SIG-M5 (cell line): Measurements from ENCODE around the gene WSCD2.

Experiments used
- DNase-seq: peaks from one replicate; lab custom pipeline; 2025; lab: John Stamatoyannopoulos, UW

WSCD2 gene

DNA sequence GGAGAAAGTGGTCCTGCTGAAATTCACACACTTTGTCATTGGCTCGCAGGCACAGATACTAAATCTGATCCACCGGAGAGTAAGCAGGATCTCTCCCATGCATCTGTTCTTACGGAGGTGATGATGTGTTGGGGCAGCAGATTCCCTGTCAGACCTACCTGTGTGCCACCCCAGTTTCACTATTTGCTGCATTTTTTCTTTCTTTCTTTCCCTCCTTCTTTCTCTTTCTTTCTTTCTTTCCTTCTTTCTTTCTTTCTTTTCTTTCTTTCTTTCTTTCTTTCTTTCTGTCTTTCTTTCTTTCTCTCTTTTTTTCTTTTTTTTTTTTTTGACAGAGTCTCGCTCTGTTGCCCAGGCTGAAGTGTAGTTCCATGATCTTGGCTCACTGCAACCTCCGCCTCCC, 37.4 kb downstream of the WSCD2 start:
- no peak for DNase-seq

DNA sequence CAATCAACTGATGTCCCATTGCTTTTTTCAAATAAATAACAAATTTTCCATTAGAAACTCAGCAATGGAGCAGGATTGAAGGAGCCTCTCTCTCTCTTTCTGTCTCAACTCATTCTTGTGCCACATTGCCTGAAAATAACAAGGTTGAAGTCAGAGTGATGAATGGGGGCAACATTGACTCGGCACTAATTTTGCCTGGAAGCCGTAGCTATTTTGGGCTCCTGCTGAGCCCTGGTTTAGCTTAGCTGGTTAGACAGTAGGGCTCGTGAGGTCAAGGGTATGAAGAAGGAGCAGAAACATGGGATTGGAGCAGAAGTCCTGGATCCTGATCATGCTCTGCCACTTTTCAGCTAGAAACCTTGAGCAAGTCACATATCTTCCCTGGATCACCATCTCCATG, 38.9 kb downstream of the WSCD2 start:
- DNase-seq: no peak

DNA sequence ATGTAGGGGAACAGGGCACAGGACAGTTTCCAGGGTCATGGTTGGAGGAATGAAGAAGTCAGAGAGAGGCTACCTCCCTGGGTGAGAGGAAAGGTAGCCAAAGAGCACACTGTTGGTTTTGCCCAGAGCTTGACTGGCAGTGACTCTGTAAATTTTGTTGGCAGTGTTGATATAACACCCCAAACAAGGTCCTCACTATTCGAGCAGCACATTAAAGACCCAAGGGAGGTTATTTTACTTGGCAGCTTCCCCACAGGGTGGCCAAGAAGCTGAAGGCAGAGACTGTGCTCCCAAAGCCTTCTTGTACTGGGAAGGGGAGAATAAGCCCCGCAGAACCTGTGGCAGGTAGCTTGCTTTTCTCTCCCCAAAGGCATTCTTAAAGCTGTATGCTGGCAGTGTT, 40.6 kb downstream of the WSCD2 start:
- DNase-seq: no peak

DNA sequence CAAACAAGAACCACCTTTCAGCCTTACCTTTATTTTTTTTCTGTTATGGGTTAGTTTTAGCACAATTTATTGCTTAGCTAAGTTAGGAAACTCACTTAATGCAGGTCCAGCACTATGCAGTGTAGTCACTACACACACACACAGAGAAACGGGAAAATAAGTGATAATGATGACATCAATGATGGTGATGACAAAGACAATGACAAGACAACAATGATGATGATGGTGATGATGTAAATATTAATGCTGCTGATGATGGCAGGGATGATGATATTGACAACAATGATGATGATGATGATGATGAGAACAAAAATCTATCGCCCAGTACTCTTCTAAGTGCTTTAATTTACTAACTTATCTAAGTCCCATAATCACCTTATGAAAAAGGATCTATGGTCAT, 41.1 kb downstream of the WSCD2 start:
- no peak for DNase-seq

DNA sequence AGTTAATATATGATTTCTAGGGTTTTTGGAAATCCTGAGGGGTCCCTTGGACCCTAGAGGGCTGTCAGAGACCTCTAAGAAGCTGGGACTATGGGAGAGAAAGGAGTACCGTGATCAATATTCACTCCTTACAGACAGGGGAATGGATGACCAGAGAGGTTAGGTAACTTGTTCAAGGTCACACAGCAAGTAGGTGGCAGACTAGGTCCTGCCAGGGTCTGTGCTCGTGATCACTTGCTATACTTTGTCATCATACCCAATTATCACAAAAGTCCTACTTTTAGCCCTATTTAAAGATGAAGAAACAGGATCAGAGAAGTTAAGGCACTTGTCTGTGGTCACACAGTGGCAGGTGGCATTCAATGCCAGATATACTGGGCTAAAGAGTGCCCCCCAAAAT, 42.9 kb downstream of the WSCD2 start:
- DNase-seq: no peak

DNA sequence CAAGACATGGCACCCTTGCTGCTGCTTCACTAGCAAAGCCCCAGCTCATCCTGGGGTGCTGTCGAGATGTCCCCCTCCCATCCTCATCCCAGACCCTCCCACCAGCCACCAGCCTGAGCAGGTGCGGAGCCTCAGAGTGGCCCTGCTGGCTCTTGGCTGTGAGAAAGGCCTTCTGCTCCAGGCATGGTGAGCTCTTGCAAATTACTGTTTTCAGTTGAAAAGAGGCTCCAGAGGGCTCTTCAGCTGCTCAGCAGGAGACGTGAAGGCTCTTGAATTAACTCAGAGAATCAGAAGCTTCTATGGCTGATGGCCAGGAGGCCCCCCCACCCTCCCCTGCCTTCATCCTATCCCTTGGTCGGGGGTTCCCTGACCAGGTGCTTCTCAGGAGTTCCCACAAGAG, 44.1 kb downstream of the WSCD2 start:
- no peak for DNase-seq

DNA sequence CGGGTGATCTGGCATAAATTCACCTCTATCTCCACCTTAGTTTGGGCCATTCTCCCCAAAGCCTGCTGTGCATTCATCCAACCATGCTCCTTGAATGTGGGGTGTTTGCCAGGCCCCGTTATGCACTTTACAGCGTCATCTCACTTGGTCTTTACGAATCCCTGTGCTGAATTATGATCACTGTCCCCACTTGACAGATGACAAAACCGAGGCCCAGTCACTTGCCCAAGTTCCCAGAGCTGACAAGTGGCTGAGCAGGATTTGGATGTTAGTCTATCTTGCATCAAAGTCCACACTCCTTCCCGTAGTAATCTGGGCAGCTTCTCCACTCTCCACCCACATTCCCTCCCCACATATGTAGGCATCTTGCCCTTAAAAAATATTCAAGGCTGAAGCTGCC, 44.8 kb downstream of the WSCD2 start:
- no peak for DNase-seq

DNA sequence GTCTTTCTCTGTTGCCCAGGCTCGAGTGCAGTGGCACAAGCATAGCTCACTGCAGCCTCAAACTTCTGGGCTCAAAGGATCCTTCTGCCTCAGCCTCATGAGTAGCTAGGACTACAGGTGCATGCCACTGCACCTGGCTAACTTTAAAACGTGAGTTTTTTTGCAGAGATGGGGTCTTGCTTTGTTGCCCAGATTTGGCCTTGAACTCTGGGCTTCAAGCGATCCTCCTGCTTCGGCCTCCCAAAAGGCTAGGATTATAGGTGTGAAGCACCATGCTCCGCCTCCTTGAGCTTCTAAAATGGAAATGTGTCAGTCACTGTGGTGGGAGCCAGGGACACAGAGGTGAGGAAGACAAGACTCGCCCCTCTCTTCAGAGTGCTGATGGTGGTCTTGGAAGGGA, 45.6 kb downstream of the WSCD2 start:
- DNase-seq: no peak

DNA sequence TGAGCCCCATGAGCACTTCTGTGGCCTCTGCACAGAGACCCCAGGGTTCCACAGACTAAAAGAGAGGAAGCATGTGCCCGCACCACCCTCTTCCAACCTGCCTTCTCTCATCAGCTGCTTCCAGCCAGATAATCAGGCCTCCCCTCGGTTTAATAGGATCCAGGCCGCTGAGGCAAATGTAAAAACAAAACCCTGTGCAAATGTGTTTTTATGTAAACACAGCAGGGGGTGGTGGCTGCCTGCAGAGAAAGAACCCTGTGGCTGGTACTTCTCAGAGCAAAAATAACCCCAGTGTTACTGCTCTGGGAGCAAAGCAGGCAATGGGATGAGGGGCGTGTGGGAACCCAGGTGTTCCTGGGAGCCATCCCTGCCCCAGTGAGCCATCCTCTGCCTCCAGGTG, 46.2 kb downstream of the WSCD2 start:
- DNase-seq: no peak

DNA sequence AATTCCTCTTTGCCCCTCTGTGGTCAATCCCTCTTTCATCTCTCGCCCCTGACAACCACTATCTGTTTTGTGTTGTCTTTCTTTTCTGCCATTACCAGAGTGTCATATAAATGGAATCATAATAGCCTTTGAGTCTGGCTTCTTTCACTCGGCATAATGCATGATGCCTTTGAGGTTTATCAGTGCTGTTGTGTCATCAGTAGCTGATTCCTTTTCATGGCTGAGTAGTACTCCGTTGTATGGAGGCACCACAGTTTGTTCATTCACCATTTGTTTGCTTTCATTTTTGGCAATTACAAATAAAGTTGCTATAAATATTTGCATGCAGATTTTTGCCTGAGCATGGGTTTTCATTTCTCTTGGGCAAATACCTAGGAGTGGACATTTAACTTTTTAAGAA, 47.2 kb downstream of the WSCD2 start:
- DNase-seq: no peak

DNA sequence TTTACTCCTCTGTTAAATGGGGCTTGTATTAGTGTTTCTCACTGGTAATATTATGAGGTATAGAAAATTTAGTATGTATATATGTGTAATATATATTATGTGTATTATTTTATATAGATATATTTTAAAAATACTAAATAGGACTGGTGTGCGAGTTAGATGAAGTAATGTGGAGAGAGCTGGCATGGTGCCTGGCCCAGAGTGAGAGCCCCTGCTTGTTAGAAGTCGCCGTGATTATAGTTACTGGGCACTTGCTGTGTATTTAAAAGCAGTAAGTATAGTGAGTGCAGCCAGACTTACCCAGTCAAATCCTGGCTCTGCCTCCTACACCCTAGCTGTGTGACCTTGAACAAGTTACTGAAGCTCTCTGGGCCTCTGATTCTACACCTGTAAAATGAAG, 48.0 kb downstream of the WSCD2 start:
- no peak for DNase-seq

DNA sequence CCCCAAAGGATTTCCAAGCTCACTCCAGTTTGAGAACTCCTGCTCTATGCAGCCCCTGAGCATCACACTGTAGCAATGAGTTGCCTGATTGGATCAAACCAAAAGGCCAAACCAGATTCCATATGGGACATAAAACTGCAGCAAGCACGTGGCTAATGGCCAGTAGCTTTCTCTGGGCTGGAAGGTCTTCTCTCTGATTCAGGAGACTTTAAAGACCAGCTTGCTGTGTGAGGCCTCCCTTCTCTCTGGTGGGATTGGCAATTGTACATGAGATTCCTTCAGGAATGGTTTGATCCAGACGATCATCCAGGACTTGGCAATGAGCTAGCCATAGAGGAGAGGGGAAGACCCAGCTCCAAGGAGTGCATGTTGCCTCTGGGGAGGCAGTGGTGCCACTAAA, 50.2 kb downstream of the WSCD2 start:
- no peak for DNase-seq

DNA sequence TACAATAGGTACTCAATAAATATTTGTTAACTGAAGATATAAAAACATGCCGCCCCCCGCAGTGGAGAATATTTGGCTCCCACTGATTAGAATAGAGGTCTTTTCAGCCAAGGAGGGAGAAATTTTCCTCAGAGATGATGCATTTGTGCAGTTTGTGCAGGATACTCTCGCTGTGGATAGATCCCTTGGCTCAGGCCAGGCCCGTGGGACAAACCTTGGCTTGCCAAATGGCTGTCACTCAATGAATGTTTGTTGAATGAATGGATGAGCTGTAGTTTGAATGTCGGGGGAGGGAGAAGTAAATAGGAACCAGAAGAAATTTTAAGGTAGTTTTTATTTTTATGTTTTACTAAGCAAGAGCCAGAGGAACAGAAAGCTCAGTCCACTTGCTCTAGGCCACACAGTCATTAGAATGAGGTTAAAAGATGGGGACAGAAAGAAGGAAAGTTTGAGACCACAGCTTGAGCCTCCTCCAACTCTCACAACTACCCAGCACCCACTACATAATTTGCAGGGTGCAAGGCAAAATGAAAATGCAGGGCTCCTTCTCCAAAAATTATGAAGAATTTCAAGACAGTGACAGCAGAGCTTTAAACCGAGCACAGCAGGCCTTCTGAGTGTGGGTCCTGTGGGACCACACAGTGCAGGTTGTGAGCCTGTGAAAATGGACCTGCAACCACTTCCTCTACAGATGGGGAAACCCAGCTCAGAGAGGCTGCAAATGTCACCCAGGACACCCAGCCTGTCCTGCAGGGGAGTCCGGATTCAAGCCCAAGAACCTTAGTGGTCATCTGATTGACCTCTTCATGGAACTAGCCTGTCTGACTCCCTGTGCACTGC, 51.4 kb downstream of the WSCD2 start:
- no peak for DNase-seq

DNA sequence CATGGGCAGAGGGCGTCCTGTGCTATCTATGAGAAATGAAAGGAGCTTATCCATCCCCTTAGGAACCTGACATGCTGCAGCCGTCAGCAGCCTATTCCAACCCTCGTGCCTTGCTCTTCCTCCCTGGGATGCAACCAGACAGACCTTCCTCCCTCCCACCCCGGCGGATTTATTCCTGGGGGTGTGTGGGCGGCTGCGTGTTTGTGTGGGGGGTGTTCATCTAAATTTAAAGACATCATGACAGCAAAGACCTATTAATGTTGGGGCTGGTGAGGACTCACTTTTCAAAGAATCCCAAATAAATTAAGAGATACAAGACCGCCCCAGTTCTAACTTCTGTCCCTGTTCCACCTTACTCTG, 52.0 kb downstream of the WSCD2 start:
- DNase-seq: no peak

DNA sequence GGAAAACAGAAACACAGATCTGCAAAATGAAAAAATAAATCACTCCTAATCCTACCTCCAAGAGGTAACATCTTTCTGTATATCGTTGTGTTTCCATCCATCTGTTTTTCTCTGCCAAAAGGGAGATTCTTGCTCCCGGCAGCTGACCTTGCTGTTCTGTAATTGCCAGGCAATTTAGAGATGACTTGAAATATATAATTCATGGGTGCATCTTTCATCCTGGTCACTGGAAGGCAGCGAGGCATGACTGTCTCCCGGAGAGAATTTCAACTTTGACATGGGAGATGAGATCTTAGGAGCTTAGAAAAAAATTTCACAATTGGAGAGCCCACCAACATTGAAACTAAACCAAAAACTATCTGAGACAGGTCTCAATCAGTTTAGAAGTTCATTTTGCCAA, 53.0 kb downstream of the WSCD2 start:
- no peak for DNase-seq

DNA sequence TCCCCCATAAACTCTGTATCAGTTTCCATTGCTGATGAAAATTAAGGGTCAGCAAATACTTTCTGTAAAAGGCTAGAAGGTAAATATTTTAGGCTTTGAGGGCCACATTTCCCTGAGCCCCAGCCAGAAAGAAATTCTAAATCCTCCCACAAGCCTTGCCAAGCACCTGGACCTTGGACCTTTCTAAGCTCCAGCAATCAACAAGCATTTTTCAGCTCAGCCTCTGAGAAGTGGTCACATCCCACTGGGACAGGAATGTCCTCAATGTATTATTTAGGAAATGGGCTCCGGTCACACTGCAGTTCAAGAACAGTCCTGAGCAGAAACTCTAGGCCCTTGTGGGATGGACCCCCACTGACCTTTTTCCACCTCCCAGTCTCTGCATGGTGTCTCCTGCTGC, 55.9 kb downstream of the WSCD2 start:
- no peak for DNase-seq

DNA sequence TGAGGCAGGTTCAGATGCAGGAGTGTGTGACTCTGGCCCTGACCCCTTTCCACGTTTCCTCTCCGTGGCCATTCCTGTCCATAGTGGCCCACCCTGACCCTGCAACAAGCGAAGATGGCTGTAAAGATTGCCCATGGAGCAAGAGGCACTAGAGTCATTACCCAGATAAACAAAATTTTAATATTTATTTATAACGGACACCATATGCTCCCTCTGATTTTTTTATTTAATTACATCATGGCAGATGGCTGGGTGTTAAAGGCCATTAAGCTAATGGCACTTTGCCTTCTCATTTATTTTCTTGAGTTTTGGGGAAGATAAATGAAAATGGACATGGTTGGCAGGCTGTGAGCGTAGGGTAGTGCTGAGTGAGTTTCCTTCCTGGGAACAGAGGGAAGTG, 58.7 kb downstream of the WSCD2 start:
- DNase-seq: no peak

DNA sequence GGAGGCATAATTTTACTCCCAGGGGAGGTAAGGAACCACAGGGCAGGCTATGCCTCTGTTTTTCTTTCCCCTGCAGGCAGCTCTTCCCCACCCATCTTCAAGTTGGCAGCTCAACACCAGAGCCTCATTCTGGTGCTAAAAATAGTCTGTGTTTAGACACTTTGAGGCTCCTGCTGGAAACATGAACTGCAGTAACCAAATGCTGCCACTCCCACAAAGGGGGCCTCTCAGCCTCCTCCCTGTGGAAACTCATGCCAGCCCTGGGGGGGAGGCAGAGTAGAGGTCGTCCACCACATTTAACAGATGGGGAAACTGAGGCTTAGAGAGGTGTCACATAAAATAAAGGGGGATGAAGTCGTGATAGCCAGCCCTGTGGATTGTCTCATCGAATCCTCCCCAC, 61.4 kb downstream of the WSCD2 start:
- DNase-seq: no peak

DNA sequence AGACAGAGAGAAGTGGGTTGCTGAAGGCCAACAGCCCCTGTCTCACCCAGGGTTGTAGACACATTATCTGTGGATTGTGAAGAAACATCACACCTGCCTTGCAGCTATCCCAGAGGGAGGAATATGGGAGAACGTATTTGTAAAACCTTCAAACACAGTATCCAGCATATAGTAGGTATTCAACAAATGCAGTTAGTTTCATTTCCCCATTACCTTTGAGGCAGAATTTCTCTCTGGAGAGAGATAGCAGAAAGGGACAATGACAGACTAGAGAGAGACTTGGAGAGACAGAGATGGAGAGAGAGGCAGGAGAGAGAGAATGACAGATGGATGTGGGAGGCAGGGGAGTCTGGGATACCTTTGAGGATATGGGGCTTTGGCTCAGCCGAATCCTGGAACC, 62.0 kb downstream of the WSCD2 start:
- no peak for DNase-seq

DNA sequence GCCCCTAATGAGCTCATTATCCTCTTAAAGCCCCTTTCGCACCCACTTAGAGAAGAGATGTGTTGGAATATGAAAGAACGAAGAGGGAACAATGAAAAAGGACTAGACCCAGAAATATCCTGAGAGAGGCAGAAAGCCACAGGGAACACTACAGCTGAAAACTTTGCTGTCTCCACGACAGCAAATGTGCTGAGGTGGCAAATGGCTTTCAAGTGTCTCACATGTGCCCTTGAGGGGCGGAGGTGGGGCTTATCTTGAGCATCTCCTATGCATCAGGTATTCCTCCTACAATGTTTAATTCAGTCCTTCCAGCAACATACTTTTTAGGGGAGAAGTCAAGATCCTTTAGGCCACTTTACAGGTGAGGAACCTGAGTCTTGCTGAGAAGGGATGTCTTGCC, 62.9 kb downstream of the WSCD2 start:
- DNase-seq: no peak

DNA sequence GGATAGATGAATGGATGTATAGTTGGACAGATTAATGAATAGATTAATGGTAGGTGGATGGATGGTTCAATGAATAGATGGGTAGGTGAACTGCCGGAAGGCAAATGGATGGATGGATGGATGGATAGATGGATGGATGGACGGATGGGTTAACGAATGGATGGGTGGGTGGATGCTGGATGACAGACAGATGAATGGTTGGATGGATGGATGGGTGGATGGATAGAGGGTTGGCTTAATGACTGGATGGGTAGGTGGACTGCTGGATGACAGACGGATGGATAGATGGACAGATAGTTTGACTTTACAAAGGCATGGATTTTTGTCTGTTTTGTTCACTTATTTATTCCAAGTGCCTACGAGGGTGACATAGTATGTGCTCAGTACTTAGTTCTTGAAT, 64.4 kb downstream of the WSCD2 start:
- no peak for DNase-seq

DNA sequence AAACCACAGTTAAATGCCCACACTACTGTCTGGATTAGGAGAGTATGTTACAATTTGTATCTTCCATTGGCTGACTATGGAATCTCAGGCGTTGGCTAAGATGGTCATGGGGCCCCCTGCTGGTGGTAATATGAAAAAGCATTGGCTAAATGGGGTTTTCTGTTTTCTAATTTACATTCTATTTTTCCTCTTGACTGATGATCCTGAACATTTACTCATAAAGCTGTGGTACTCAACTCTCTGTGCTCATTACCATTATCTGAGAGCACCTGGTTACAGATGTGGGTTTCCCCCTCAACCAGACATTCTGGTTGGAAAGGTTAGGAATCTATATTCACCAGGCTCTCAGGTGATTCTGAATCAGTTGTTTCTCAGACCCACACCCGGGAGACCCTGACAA, 64.8 kb downstream of the WSCD2 start:
- no peak for DNase-seq

DNA sequence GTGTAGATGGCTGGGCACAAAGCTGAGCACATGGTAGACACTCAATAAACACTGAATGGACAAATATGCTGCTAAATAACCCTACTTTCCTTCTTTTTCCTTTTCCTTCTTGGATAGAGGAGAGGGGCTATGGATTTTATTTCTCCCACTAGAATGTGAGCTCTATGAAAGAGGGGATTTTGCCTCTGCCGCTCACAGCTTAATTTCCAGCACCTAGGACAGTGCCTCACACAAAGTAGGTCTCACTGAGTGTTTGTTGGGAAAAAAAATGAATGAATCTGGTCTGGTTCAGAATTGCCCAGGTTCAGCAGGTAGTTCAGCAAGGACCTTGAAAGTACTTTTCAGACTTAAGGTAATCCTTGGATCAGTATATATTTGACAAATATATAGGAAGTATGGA, 65.5 kb downstream of the WSCD2 start:
- no peak for DNase-seq

DNA sequence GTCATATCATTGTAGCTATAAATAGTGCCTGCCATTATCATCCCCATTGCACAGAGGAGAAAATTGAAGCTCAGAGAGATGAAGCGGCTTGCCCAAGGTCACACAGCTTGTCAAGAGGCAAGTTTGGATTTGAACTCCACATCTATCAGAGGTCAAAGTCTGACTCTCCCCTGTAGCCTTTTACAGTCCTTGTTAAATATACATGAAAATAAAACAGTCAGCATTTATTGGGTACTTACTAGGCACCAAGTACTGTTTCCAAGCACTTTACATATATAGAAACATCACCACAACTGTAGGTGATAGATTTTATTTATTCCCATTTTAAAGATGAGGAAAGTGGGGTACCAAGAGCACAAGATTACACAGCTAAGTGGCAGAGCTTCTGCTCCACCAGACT, 67.2 kb downstream of the WSCD2 start:
- DNase-seq: no peak

DNA sequence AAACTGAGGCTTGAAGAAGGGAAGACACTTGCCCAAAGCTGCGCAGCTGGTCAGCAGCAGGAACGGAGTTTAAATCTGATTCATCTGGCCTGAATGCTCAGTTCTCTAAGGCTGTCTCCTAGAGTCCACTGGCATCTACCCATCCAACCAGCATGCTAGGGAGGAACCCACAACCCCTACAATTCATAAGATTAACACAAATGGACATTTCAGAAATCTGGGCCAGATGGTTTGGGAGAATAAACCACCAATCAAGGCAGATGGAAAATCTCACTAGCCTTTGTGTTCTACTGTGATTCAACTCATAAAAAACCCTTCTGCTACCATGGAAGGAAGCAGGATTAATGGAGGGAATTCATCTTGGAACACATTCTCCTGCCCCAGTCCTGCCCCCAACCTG, 67.8 kb downstream of the WSCD2 start:
- no peak for DNase-seq
